Panc1 (cell line): ENCODE data around the gene IDH2.

Experiments
- POLR2AphosphoS5 ChIP-seq: IDR thresholded peaks from 2 replicates; pipeline ENCODE4 v1.6.1; 2012; ENCODE audit warnings: mild to moderate bottlenecking, low read depth, low read length, moderate library complexity
- REST ChIP-seq, 2 experiments: IDR thresholded peaks; 2 replicates each; pipeline ENCODE4 v1.6.1; 2011 to 2012; ENCODE audit warnings: low read depth in 2 of 2, control low read depth in 1 of 2, low read length in 1 of 2, mild to moderate bottlenecking in 1 of 2, moderate library complexity in 1 of 2; ENCODE audit not compliant: insufficient read depth in 1 of 2
- SIN3A ChIP-seq: IDR thresholded peaks from 2 replicates; pipeline ENCODE4 v1.6.1; 2012; ENCODE audit warnings: low read depth, mild to moderate bottlenecking, low read length, moderate library complexity, borderline replicate concordance; ENCODE audit not compliant: insufficient read depth
- TCF7L2 ChIP-seq: IDR thresholded peaks from 2 replicates; pipeline ENCODE4 v1.6.1; 2011; ENCODE audit warnings: mild to moderate bottlenecking, low read depth, low read length, inconsistent platforms
- TF ChIP-seq, protein P1 (sequence below): fragments of 450-650 bp; IDR thresholded peaks from 2 replicates; pipeline ENCODE4 v1.5.1; 2017; ENCODE audit warnings: mild to moderate bottlenecking

DNA sequence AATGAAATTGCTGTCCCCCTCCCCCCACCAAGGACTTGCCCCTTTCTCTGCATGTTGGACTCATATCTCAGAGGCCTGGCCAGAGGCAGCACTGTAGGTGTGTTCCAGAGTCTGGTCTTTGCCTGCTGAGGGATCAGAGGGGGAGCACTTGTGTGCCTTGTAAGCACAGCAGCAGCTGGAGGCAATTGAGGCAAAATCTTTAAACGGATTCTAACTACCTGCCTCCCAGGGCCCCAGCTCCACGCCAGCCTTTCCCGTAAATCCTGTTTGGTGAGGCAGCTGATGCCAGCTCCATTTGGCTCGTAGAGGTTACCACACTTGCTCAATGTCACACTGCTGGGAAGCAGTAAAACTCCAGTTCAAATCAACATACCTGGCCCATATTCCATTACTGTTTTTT lies 2.3 kb upstream of the IDH2 start:
- TF ChIP-seq, protein P1, sequence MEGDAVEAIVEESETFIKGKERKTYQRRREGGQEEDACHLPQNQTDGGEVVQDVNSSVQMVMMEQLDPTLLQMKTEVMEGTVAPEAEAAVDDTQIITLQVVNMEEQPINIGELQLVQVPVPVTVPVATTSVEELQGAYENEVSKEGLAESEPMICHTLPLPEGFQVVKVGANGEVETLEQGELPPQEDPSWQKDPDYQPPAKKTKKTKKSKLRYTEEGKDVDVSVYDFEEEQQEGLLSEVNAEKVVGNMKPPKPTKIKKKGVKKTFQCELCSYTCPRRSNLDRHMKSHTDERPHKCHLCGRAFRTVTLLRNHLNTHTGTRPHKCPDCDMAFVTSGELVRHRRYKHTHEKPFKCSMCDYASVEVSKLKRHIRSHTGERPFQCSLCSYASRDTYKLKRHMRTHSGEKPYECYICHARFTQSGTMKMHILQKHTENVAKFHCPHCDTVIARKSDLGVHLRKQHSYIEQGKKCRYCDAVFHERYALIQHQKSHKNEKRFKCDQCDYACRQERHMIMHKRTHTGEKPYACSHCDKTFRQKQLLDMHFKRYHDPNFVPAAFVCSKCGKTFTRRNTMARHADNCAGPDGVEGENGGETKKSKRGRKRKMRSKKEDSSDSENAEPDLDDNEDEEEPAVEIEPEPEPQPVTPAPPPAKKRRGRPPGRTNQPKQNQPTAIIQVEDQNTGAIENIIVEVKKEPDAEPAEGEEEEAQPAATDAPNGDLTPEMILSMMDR: no peak
- TF ChIP-seq POLR2AphosphoS5 (no peak), SIN3A (no peak), REST (IDR thresholded peaks at IDR 0.05; ENCODE audit: insufficient read depth in 1 of 2, low read depth in 2 of 2, low read length in 1 of 2) (no peak), TCF7L2 (no peak)
